ENCODE data around the gene GNLY.

Gene GNLY

GRCh38 chr2:85680707-85681371 lies 13.3 kb upstream of the GNLY start:
- TF ChIP-seq, protein P1, sequence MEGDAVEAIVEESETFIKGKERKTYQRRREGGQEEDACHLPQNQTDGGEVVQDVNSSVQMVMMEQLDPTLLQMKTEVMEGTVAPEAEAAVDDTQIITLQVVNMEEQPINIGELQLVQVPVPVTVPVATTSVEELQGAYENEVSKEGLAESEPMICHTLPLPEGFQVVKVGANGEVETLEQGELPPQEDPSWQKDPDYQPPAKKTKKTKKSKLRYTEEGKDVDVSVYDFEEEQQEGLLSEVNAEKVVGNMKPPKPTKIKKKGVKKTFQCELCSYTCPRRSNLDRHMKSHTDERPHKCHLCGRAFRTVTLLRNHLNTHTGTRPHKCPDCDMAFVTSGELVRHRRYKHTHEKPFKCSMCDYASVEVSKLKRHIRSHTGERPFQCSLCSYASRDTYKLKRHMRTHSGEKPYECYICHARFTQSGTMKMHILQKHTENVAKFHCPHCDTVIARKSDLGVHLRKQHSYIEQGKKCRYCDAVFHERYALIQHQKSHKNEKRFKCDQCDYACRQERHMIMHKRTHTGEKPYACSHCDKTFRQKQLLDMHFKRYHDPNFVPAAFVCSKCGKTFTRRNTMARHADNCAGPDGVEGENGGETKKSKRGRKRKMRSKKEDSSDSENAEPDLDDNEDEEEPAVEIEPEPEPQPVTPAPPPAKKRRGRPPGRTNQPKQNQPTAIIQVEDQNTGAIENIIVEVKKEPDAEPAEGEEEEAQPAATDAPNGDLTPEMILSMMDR (IDR thresholded peaks at IDR 0.05; ENCODE audit: low read depth, low read length): no peak
- DNase-seq (ENCODE audit: extremely low read depth, low read depth): no peak

DNA sequence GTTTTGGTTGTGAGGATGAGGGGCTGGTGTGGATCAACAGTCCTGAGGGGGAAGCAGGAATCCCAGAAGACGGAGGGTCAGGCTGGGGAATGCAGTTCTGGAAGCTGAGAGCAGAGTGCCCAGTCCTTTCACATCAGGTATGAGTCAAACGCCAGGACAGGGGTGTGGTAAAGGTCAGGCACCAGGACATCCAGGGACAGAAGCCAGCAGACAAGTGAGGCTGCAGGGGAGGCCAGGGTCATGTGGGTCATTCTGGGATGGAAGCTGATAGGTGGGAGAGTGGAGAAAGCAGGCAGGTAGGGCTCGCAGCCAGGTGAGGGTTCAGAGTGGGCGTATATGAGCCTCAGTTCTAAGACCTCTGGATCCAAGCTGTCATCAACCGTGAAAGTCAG lies 12.8 kb upstream of the GNLY start:
- TF ChIP-seq, protein P1 (IDR thresholded peaks at IDR 0.05; ENCODE audit: low read depth, low read length): no peak
- no peak for DNase-seq (ENCODE audit: extremely low read depth, low read depth)

DNA sequence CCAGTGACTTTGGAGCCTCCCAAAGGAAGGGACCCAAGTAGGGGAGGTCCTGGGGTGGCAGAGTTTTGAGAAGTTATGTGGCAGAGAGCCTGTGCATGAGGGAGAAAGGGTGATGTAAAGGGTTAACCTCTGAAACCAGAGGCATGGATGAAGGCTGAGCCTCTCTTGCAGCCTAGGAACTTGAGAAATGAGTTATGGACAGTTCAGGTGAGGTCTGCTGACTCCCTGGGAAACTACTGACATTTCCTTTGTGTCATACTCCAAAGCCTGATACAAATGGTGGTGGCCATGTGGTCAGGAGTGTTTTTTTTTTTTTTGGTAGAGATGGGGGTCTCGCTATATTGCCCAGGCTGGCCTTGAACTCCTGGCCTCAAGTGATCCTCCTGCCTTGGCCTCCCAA lies 12.4 kb upstream of the GNLY start:
- TF ChIP-seq, protein P1 (IDR thresholded peaks at IDR 0.05; ENCODE audit: low read depth, low read length): no peak
- no peak for DNase-seq (ENCODE audit: extremely low read depth, low read depth)

- TF ChIP-seq, protein P1 (IDR thresholded peaks at IDR 0.05; ENCODE audit: low read depth, low read length): no peak
- DNase-seq (ENCODE audit: extremely low read depth, low read depth): no peak
Measured at GRCh38 chr2:85682378-85682777, 11.8 kb upstream of the GNLY start.

DNA sequence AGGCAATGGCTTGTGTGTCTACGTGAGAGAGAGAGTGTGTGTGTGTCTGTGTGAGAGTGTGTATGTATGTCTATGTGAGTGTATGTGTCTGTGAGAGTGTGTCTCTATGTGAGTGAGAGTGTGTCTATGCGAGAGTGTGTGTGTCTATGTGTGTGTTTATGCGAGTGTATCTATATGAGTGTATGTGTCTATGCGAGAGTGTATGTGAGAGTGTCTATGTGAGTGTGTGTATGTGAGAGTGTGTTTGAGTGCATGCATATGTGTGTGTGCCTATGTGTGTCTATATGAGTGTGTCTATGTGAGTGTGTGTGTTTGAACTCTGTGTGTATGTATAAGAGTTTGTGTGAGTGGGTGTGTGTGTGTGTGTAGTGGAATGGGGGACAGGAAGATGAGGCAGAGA lies 9.8 kb upstream of the GNLY start:
- DNase-seq (ENCODE audit: extremely low read depth, low read depth): no peak
- TF ChIP-seq, protein P1 (IDR thresholded peaks at IDR 0.05; ENCODE audit: low read depth, low read length): no peak

DNA sequence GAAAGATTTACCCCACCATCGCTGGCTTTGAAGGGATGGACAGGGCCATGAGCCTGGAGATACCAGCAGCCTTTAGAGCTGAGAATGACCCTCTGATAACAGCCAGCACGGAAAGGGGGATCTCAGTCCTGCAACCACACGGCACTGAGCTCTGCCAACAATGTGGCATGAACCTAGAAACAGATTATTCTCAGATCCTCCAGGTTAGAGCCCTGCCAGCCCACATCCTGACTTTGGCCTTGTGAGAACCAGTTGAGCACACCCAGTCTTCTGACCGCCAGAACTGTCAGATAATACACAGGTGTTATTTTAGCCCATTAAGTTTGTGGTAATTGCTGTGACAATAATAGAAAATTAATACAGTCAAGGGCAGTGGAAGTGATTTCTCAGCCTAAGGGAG lies 9.4 kb upstream of the GNLY start:
- DNase-seq (ENCODE audit: extremely low read depth, low read depth): no peak

GRCh38 chr2:85690932-85691331 lies 3.2 kb upstream of the GNLY start:
- no peak for DNase-seq (ENCODE audit: extremely low read depth, low read depth)
- TF ChIP-seq, protein P1 (IDR thresholded peaks at IDR 0.05; ENCODE audit: low read depth, low read length): no peak

More for the DNA sequence above, 9.4 kb upstream of the GNLY start:
- TF ChIP-seq, protein P1 (IDR thresholded peaks at IDR 0.05; ENCODE audit: low read depth, low read length): no peak
